ENCODE data around the gene ATP9A. TPM values are rescaled to one million over a fixed set of nuclear protein-coding genes. Genes with fewer than 3 reads are reported as not detected.

ATP9A gene
- total and polyA plus RNA-seq, 2 of the 8 experiments (the other 6 are each of a cell fraction or from before 2014, with no cell fraction given), result 5.0 to 6.4 TPM

- no peak overlapping the region for H4K91ac ChIP-seq (replicated peaks; ENCODE audit: insufficient read length, low read length)
- peaks cover 14% of the 10 kb centered on the region for H3K23me2 ChIP-seq (ENCODE audit: low read depth, low read length)
- FAIRE-seq (no peak), DNase-seq (ENCODE audit: low read depth in 1 of 2, low spot score in 2 of 2) (no peak)
- H3K9ac ChIP-seq (replicated peaks in 1 of 4; ENCODE audit: extremely low read depth in 1 of 4, low read depth in 3 of 4, low read length in 3 of 4), result no peak overlapping the region
- H2BK5ac ChIP-seq (ENCODE audit: low read depth, low read length), result no peak overlapping the region
- no peaks in the 10 kb centered on the region for H3K36me3 ChIP-seq (ENCODE audit: control insufficient read depth in 2 of 4, insufficient read depth in 4 of 4, low read length in 3 of 4)
- no peaks in the 10 kb centered on the region for H4K20me1 ChIP-seq (replicated peaks in 1 of 2; ENCODE audit: control insufficient read depth in 1 of 2, insufficient read depth in 2 of 2, low read length in 2 of 2)
- TF ChIP-seq RNF2 (IDR thresholded peaks at IDR 0.05; ENCODE audit: borderline replicate concordance, low read depth, low read length, missing control alignments, poor library complexity, severe bottlenecking), result no peak
- no peak for TF ChIP-seq RAD21 (IDR thresholded peaks at IDR 0.05 in 1 of 2, conservative IDR thresholded peaks at IDR 0.05 in 1 of 2; ENCODE audit: low read depth in 2 of 2, low read length in 2 of 2)
- peak; percentile 74; the same call in 1 of the 2 replicates for TF ChIP-seq KDM1A (IDR thresholded peaks at IDR 0.05; ENCODE audit: borderline replicate concordance, low read length)
- no peak overlapping the region for H2BK120ac ChIP-seq (replicated peaks; ENCODE audit: low read depth, low read length)
- no peak overlapping the region for H2AK5ac ChIP-seq (ENCODE audit: low read depth, low read length)
- H3K79me2 ChIP-seq (ENCODE audit: control insufficient read depth in 1 of 2, insufficient read depth in 2 of 2, low read length in 2 of 2), result no peaks in the 10 kb centered on the region
- no peak overlapping the region for H3K23ac ChIP-seq (ENCODE audit: insufficient read length)
- no peaks in the 10 kb centered on the region for H3K9me3 ChIP-seq (ENCODE audit: insufficient read depth in 2 of 2, low read depth in 1 of 2, low read length in 1 of 2)
- no peak overlapping the region for H2BK20ac ChIP-seq (ENCODE audit: low read length)
- ChIA-PET CTCF (ENCODE audit: partially characterized antibody) (interaction anchor here (0.7 to 1.5 kb wide), 10 partner anchors 8 to 584 kb away, joined by 3 to 5 read pairs (median 4); no protein-coding TSS in a partner anchor), POLR2A (ENCODE audit: partially characterized antibody) (no interaction called here)
- WGBS, 2 experiments (ENCODE audit: extremely low coverage in 1 of 2, insufficient coverage in 1 of 2, insufficient read length in 1 of 2, insufficient replicate concordance in 2 of 2, low coverage in 1 of 2, low lambda C conversion rate in 2 of 2, missing lambda C conversion rate in 1 of 2), result 80% methylated on average over 14 of the region's 14 CpGs; no CpG with 5 or more reads in 1 of the 2 experiments
- H2BK12ac ChIP-seq (ENCODE audit: low read depth, low read length), result no peak overlapping the region
- H3K14ac ChIP-seq (ENCODE audit: insufficient read length), result no peak overlapping the region
- H4K5ac ChIP-seq (ENCODE audit: insufficient read length, low read depth, low read length), result no peak overlapping the region
- no peak overlapping the region for H2BK15ac ChIP-seq (ENCODE audit: low read length)
- H3K27ac ChIP-seq (ENCODE audit: low read depth, low read length), result no peak overlapping the region
- peaks cover 14 to 41% (median 37%) of the 10 kb centered on the region in 4 experiments for H3K27me3 ChIP-seq (replicated peaks in 1 of 4; ENCODE audit: control insufficient read depth in 3 of 4, extremely low read depth in 1 of 4, insufficient read depth in 3 of 4, low read length in 3 of 4)
- no peak overlapping the region for H3K4me3 ChIP-seq (ENCODE audit: extremely low read depth in 1 of 4, insufficient read depth in 2 of 4, low read depth in 3 of 4, low read length in 4 of 4)
- H4K8ac ChIP-seq (ENCODE audit: extremely low read depth, insufficient read depth, low read length), result no peak overlapping the region
- H3K4me2 ChIP-seq (ENCODE audit: insufficient read depth in 1 of 2, low read depth in 2 of 2, low read length in 2 of 2), result no peak overlapping the region
- no peak overlapping the region for H3K56ac ChIP-seq (replicated peaks; ENCODE audit: insufficient read length, low read depth, low read length)
- no peaks in the 10 kb centered on the region for H3K79me1 ChIP-seq (ENCODE audit: low read depth, low read length)
- H3K4ac ChIP-seq (replicated peaks; ENCODE audit: insufficient read length, low read depth, low read length), result no peak overlapping the region
- no peak overlapping the region for H3K18ac ChIP-seq (ENCODE audit: extremely low read depth, low read length)
- H3K4me1 ChIP-seq (replicated peaks in 1 of 4; ENCODE audit: control insufficient read depth in 3 of 4, insufficient read depth in 4 of 4, low read length in 3 of 4), result peaks cover 0 to 11% (median 4%) of the 10 kb centered on the region in 4 experiments; a peak in 5 of 7 replicates
- H2AFZ ChIP-seq (ENCODE audit: low read length), result no peak overlapping the region
Measured at GRCh38 chr20:51565298-51566144, 202.7 kb downstream of the ATP9A start.

All from H1 (cell line).